RWPE2 (cell line): Measurements from ENCODE around the gene IFI16.

Source experiments
- ATAC-seq: fragments of 200-7000 bp; cut with Tn5 transposase; 3 replicates; pipeline ENCODE4 v1.9.1; 2021; ENCODE audit warnings: low read depth
- DNase-seq: peaks from one replicate; pipeline ENCODE4 v3.0.0-alpha.2; 2020; ENCODE audit warnings: low spot score
- H3K27ac ChIP-seq: fragments of 450-650 bp; 2 replicates; pipeline ENCODE4 v1.5.1; 2017; ENCODE audit warnings: mild to moderate bottlenecking; ENCODE audit not compliant: poor library complexity, severe bottlenecking
- H3K27me3 ChIP-seq: fragments of 250-450 bp; sonication (Bioruptor Pico); 2 replicates; pipeline ENCODE4 v1.5.1; 2021; ENCODE audit warnings: mild to moderate bottlenecking, moderate library complexity; ENCODE audit not compliant: insufficient read depth, poor library complexity, severe bottlenecking
- H3K36me3 ChIP-seq: fragments of 250-450 bp; sonication (Bioruptor Pico); 2 replicates; pipeline ENCODE4 v1.5.1; 2020; ENCODE audit warnings: low read depth, mild to moderate bottlenecking, moderate library complexity
- H3K4me1 ChIP-seq: fragments of 250-450 bp; sonication (Bioruptor Pico); 2 replicates; pipeline ENCODE4 v1.5.1; 2021; ENCODE audit warnings: mild to moderate bottlenecking, moderate library complexity; ENCODE audit not compliant: insufficient read depth, poor library complexity, severe bottlenecking
- H3K4me3 ChIP-seq: fragments of 250-450 bp; sonication (Bioruptor Pico); 2 replicates; pipeline ENCODE4 v1.5.1; 2021; ENCODE audit warnings: mild to moderate bottlenecking, moderate library complexity; ENCODE audit not compliant: severe bottlenecking
- H3K9me3 ChIP-seq: fragments of 250-450 bp; sonication (Bioruptor Pico); 2 replicates; pipeline ENCODE4 v1.5.1; 2021; ENCODE audit warnings: mild to moderate bottlenecking, moderate library complexity; ENCODE audit not compliant: severe bottlenecking
- TF ChIP-seq, protein P1 (sequence below): fragments of 450-650 bp; IDR thresholded peaks from one replicate; pipeline ENCODE4 v1.5.1; 2017; ENCODE audit warnings: mild to moderate bottlenecking, moderate library complexity; ENCODE audit not compliant: poor library complexity, severe bottlenecking

Gene IFI16

DNA sequence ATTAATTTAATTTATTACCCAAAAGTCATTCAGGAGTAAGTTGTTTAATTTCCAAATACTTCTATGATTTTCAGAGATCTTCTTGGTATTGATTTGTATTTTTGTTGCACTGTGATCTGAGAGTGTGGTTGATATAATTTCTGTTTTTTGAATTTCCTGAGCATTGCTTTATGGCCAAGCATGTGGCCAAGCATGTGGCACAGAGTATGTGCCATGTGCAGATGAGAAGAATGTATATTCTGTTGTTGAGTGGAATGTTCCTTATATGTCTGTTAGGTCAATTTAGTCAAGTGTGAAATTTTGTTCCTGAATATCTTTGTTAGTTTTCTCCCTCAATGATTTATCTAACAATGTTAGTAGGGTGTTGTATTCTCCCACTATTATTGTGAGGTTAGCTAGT is 25.3 kb upstream of the IFI16 start:
- H3K36me3 ChIP-seq, result no peaks in the 10 kb centered on the region
- no peak for DNase-seq
- no peaks in the 10 kb centered on the region for H3K27me3 ChIP-seq
- no peak overlapping the region for H3K4me3 ChIP-seq
- H3K9me3 ChIP-seq, result no peaks in the 10 kb centered on the region
- H3K4me1 ChIP-seq, result no peaks in the 10 kb centered on the region
- no peak overlapping the region for H3K27ac ChIP-seq
- no peak for ATAC-seq
- TF ChIP-seq, protein P1, sequence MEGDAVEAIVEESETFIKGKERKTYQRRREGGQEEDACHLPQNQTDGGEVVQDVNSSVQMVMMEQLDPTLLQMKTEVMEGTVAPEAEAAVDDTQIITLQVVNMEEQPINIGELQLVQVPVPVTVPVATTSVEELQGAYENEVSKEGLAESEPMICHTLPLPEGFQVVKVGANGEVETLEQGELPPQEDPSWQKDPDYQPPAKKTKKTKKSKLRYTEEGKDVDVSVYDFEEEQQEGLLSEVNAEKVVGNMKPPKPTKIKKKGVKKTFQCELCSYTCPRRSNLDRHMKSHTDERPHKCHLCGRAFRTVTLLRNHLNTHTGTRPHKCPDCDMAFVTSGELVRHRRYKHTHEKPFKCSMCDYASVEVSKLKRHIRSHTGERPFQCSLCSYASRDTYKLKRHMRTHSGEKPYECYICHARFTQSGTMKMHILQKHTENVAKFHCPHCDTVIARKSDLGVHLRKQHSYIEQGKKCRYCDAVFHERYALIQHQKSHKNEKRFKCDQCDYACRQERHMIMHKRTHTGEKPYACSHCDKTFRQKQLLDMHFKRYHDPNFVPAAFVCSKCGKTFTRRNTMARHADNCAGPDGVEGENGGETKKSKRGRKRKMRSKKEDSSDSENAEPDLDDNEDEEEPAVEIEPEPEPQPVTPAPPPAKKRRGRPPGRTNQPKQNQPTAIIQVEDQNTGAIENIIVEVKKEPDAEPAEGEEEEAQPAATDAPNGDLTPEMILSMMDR, result no peak

GRCh38 chr1:158989424-158989823 is 20.3 kb upstream of the IFI16 start:
- no peaks in the 10 kb centered on the region for H3K36me3 ChIP-seq
- H3K4me3 ChIP-seq, result no peak overlapping the region
- H3K27me3 ChIP-seq, result no peaks in the 10 kb centered on the region
- H3K9me3 ChIP-seq, result no peaks in the 10 kb centered on the region
- ATAC-seq, result no peak
- DNase-seq, result no peak
- TF ChIP-seq, protein P1, result no peak
- no peak overlapping the region for H3K27ac ChIP-seq
- no peaks in the 10 kb centered on the region for H3K4me1 ChIP-seq

DNA sequence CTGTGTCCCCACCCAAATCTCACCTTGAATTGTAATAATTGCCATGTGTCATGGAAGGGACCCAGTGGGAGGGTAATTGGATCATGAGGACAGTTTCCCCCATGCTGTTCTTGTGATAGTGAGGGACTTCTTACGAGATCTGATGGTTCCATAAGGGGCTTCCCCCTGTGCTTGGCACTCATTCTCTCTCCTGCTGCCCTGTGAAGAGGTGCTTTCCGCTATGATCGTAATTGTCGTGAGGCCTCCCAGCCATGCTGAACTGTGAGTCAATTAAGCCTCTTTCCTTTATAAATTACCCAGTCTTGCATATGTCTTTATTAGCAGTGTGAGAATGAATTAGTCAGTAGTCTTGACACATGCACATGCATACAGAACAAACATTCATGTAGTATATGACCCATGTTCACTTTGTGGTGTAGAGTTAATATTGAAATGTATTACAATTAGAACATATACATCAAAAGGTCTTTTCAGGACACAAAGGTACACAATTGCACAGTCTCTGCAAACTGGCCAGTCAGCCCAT is 16.9 kb upstream of the IFI16 start:
- Histone ChIP-seq H3K4me3 (no peak overlapping the region), H3K27ac (no peak overlapping the region), H3K36me3 (no peaks in the 10 kb centered on the region), H3K27me3 (no peaks in the 10 kb centered on the region), H3K9me3 (no peaks in the 10 kb centered on the region), H3K4me1 (no peaks in the 10 kb centered on the region)
- no peak for DNase-seq
- TF ChIP-seq, protein P1, result no peak
- no peak for ATAC-seq

GRCh38 chr1:158996998-158997397 is 12.7 kb upstream of the IFI16 start:
- no peak overlapping the region for H3K27ac ChIP-seq
- ATAC-seq, result no peak
- no peaks in the 10 kb centered on the region for H3K36me3 ChIP-seq
- no peaks in the 10 kb centered on the region for H3K9me3 ChIP-seq
- H3K27me3 ChIP-seq, result no peaks in the 10 kb centered on the region
- TF ChIP-seq, protein P1, result no peak
- no peak for DNase-seq
- H3K4me3 ChIP-seq, result no peak overlapping the region
- H3K4me1 ChIP-seq, result peaks cover 23% of the 10 kb centered on the region

DNA sequence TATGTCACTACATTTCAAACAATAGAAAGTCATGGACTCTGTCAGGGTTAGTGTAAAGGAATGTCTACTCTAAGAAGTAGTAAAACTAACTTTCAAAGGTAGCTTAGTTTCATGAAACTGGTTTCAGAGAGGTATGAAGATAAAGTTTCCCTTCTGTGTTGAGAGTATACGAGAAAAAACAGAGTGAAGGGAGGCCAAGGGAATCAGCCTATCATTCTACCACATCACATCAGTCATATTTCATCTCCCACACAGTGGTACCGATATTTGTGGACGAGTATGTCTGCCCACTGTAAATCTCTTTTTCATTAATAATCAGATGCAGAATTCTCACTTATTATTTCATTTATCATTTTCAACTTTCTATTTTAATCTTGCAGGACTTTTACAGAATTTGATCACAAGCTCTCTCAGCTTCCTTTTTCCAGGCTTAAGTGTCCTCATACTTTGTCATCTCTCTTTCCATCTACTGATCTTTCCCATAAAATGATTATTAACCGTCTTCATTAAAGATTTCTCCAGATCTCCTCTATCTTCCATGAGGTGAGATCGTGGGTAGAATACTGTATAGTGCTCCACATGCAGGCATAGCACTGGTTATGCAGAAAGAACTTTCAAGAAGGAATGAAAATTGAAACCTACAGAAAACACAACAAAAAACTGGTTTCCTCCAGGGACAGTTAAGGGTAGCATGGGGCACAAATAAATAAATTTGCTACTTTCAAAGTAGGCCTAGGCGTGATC is 11.5 kb upstream of the IFI16 start:
- TF ChIP-seq, protein P1, result no peak
- H3K36me3 ChIP-seq, result no peaks in the 10 kb centered on the region
- ATAC-seq (no peak), DNase-seq (no peak)
- H3K27me3 ChIP-seq, result no peaks in the 10 kb centered on the region
- no peak overlapping the region for H3K4me3 ChIP-seq
- H3K27ac ChIP-seq, result no peak overlapping the region
- H3K4me1 ChIP-seq, result peaks cover 23% of the 10 kb centered on the region
- no peaks in the 10 kb centered on the region for H3K9me3 ChIP-seq
